Trophoblast cell (in vitro differentiated cells and primary cell): ENCODE data around the gene CACNB2.
A peak's percentile ranks its signal among the peaks of the same experiment; 100 is the strongest.

Source experiments
- DNase-seq, 2 donors: peaks; one replicate each; pipeline ENCODE4 v3.0.0-alpha.2; 2016
- H2AFZ ChIP-seq: 2 replicates; pipeline ENCODE4 v1.6.1; 2013; ENCODE audit warnings: low read length, moderate library complexity, mild to moderate bottlenecking; ENCODE audit not compliant: insufficient read depth, poor library complexity
- H2AK5ac ChIP-seq: 2 replicates; pipeline ENCODE4 v1.6.1; 2013; ENCODE audit warnings: mild to moderate bottlenecking, low read length
- H2BK120ac ChIP-seq: 2 replicates; pipeline ENCODE4 v1.6.1; 2013; ENCODE audit warnings: low read length, mild to moderate bottlenecking, moderate library complexity; ENCODE audit not compliant: insufficient read depth, poor library complexity
- H2BK12ac ChIP-seq: 2 replicates; pipeline ENCODE4 v1.6.1; 2013; ENCODE audit warnings: mild to moderate bottlenecking, low read length, moderate library complexity
- H2BK5ac ChIP-seq: 2 replicates; pipeline ENCODE4 v1.6.1; 2013; ENCODE audit warnings: low read length, low read depth, moderate library complexity, mild to moderate bottlenecking; ENCODE audit not compliant: poor library complexity
- H3K14ac ChIP-seq: 2 replicates; pipeline ENCODE4 v1.6.1; 2013; ENCODE audit warnings: mild to moderate bottlenecking, low read length
- H3K18ac ChIP-seq: 2 replicates; pipeline ENCODE4 v1.6.1; 2013; ENCODE audit warnings: mild to moderate bottlenecking, low read length
- H3K23ac ChIP-seq: 2 replicates; pipeline ENCODE4 v1.6.1; 2013; ENCODE audit warnings: low read length
- H3K27ac ChIP-seq: 2 replicates; pipeline ENCODE4 v1.5.1; 2013; ENCODE audit warnings: low read depth, mild to moderate bottlenecking, inconsistent platforms, low read length, moderate library complexity
- H3K27me3 ChIP-seq: 2 replicates; pipeline ENCODE4 v1.6.1; 2013; ENCODE audit warnings: inconsistent platforms, mild to moderate bottlenecking, low read length, moderate library complexity; ENCODE audit not compliant: insufficient read depth
- H3K36me3 ChIP-seq, 2 experiments: 1 replicate in 1 of 2; 2 replicates in 1 of 2; pipeline ENCODE4 v1.6.1; 2013; ENCODE audit warnings: low read length in 2 of 2, mild to moderate bottlenecking in 2 of 2, moderate library complexity in 1 of 2; ENCODE audit not compliant: insufficient read depth in 2 of 2, control insufficient read depth in 1 of 2
- H3K4ac ChIP-seq: 2 replicates; pipeline ENCODE4 v1.6.1; 2013; ENCODE audit warnings: low read depth, mild to moderate bottlenecking, low read length, moderate library complexity
- H3K4me1 ChIP-seq, 2 experiments: 1 replicate in 1 of 2; 2 replicates in 1 of 2; pipeline ENCODE4 v1.6.1; 2013; ENCODE audit warnings: low read length in 2 of 2, mild to moderate bottlenecking in 2 of 2, moderate library complexity in 1 of 2; ENCODE audit not compliant: insufficient read depth in 2 of 2, control insufficient read depth in 1 of 2
- H3K4me2 ChIP-seq: 2 replicates; pipeline ENCODE4 v1.6.1; 2013; ENCODE audit warnings: inconsistent platforms, mild to moderate bottlenecking, low read length, moderate library complexity
- H3K4me3 ChIP-seq: 2 replicates; pipeline ENCODE4 v1.5.1; 2013; ENCODE audit warnings: mild to moderate bottlenecking, low read depth, low read length, inconsistent platforms
- H3K79me1 ChIP-seq: one replicate; pipeline ENCODE4 v1.6.1; 2013; ENCODE audit warnings: low read length
- H3K79me2 ChIP-seq: 2 replicates; pipeline ENCODE4 v1.6.1; 2013; ENCODE audit warnings: low read length, mild to moderate bottlenecking; ENCODE audit not compliant: control insufficient read depth, insufficient read depth, poor library complexity
- H3K9ac ChIP-seq: 2 replicates; pipeline ENCODE4 v1.6.1; 2013; ENCODE audit warnings: mild to moderate bottlenecking, low read length
- H3K9me3 ChIP-seq: 2 replicates; pipeline ENCODE4 v1.6.1; 2013; ENCODE audit warnings: low read depth, mild to moderate bottlenecking, control low read depth, inconsistent platforms, low read length; ENCODE audit not compliant: insufficient read depth
- H4K12ac ChIP-seq: 2 replicates; pipeline ENCODE4 v1.6.1; 2013; ENCODE audit warnings: low read depth, mild to moderate bottlenecking, low read length, moderate library complexity
- H4K8ac ChIP-seq: 2 replicates; pipeline ENCODE4 v1.6.1; 2013; ENCODE audit warnings: low read depth, mild to moderate bottlenecking, low read length, moderate library complexity
- H4K91ac ChIP-seq: one replicate; pipeline ENCODE4 v1.6.1; 2013; ENCODE audit warnings: low read depth, mild to moderate bottlenecking, low read length, moderate library complexity
- WGBS: extraction: QIAGEN DNeasy Blood & Tissue Kit; methylation state at CpG from one replicate; pipeline ENCODE4 v1.1.7; 2013; ENCODE audit warnings: missing lambda C conversion rate; ENCODE audit not compliant: insufficient read length, insufficient coverage; ENCODE audit errors: extremely low coverage; 5-methylcytosine and 5-hydroxymethylcytosine counted together

The CACNB2 gene

DNA sequence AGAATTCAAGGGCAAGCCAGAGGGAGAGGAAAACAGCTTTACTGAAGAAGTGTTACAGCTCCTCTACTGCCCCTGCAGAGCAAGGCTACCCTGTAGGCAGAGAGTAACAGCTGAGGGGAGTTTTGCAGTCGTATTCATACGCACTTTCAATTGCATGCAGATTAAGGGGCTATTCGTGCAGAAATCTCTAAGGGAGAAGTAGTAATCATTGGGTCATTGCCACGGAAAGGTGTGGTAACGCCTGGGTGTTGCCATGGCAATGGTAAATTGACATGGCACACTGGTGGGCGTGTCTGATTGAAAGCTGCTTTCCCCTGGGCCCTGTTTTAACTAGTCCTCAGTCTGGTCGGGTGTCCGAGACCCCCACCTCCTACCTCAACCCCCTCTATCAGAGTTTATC, 284.0 kb downstream of the CACNB2 start:
- no peaks in the 10 kb centered on the region for H3K4me1 ChIP-seq
- H2AFZ ChIP-seq: no peak overlapping the region
- no peaks in the 10 kb centered on the region for H3K79me1 ChIP-seq
- H4K12ac ChIP-seq: no peak overlapping the region
- WGBS: no CpG with 5 or more reads among the region's 8 CpGs
- no peaks in the 10 kb centered on the region for H3K79me2 ChIP-seq
- DNase-seq: no peak
- H3K4me3 ChIP-seq: no peak overlapping the region
- H3K9ac ChIP-seq: no peak overlapping the region
- no peak overlapping the region for H4K91ac ChIP-seq
- H3K18ac ChIP-seq: no peak overlapping the region
- H3K27me3 ChIP-seq: no peaks in the 10 kb centered on the region
- no peak overlapping the region for H2BK5ac ChIP-seq
- no peak overlapping the region for H2BK120ac ChIP-seq
- no peak overlapping the region for H3K27ac ChIP-seq
- no peaks in the 10 kb centered on the region for H3K9me3 ChIP-seq
- H3K4ac ChIP-seq: no peak overlapping the region
- no peak overlapping the region for H3K23ac ChIP-seq
- no peak overlapping the region for H2BK12ac ChIP-seq
- no peak overlapping the region for H2AK5ac ChIP-seq
- H3K36me3 ChIP-seq: no peaks in the 10 kb centered on the region
- H4K8ac ChIP-seq: no peak overlapping the region
- no peak overlapping the region for H3K14ac ChIP-seq
- H3K4me2 ChIP-seq: no peak overlapping the region

- H3K36me3 ChIP-seq: no peaks in the 10 kb centered on the region
- peak in 1 of 2 donors; percentile 52 for DNase-seq
- H2AFZ ChIP-seq: no peak overlapping the region
- H4K91ac ChIP-seq: no peak overlapping the region
- no peak overlapping the region for H3K4ac ChIP-seq
- no peak overlapping the region for H3K23ac ChIP-seq
- H3K4me2 ChIP-seq: no peak overlapping the region
- no peaks in the 10 kb centered on the region for H3K27me3 ChIP-seq
- no peak overlapping the region for H3K4me3 ChIP-seq
- H3K79me1 ChIP-seq: no peaks in the 10 kb centered on the region
- no peak overlapping the region for H2AK5ac ChIP-seq
- no peaks in the 10 kb centered on the region for H3K79me2 ChIP-seq
- H4K8ac ChIP-seq: no peak overlapping the region
- no peak overlapping the region for H4K12ac ChIP-seq
- no peak overlapping the region for H2BK12ac ChIP-seq
- H3K4me1 ChIP-seq: no peaks in the 10 kb centered on the region
- no peak overlapping the region for H3K14ac ChIP-seq
- no peaks in the 10 kb centered on the region for H3K9me3 ChIP-seq
- WGBS: no CpG with 5 or more reads among the region's 3 CpGs
- no peak overlapping the region for H3K18ac ChIP-seq
- no peak overlapping the region for H2BK120ac ChIP-seq
- no peak overlapping the region for H3K27ac ChIP-seq
- H3K9ac ChIP-seq: no peak overlapping the region
- H2BK5ac ChIP-seq: no peak overlapping the region
These were observed 289.1 kb downstream of the CACNB2 start for GRCh38 chr10:18429335-18429734.

DNA sequence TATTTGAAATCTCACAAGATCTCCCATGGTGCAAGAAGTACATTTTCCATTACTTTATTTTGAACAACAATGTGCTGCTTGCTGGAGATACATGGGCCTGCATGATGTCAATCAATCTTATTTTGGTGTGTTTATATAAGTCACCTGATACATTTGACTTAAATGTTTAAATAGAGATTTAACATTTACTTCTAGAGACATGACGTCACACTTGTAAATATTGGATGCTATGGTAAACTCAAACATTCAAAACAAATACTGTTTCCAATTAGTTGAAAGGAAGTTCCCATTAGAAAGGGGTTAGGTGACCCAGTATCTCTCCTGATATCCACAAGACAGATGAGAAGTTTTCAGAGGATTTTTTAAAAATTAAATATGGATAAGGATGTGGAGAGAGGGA, 296.7 kb downstream of the CACNB2 start:
- H3K4me1 ChIP-seq: no peaks in the 10 kb centered on the region
- H3K23ac ChIP-seq: no peak overlapping the region
- H3K4me2 ChIP-seq: no peak overlapping the region
- H3K14ac ChIP-seq: no peak overlapping the region
- H3K27ac ChIP-seq: no peak overlapping the region
- H3K18ac ChIP-seq: no peak overlapping the region
- no peak overlapping the region for H4K12ac ChIP-seq
- no peaks in the 10 kb centered on the region for H3K27me3 ChIP-seq
- no peak overlapping the region for H4K91ac ChIP-seq
- WGBS: no CpG with 5 or more reads among the region's 1 CpG
- H2BK12ac ChIP-seq: no peak overlapping the region
- DNase-seq: no peak
- H3K4me3 ChIP-seq: no peak overlapping the region
- no peaks in the 10 kb centered on the region for H3K79me2 ChIP-seq
- no peaks in the 10 kb centered on the region for H3K79me1 ChIP-seq
- no peaks in the 10 kb centered on the region for H3K9me3 ChIP-seq
- no peak overlapping the region for H3K4ac ChIP-seq
- no peak overlapping the region for H2BK5ac ChIP-seq
- H3K36me3 ChIP-seq: no peaks in the 10 kb centered on the region
- H2AK5ac ChIP-seq: no peak overlapping the region
- no peak overlapping the region for H2BK120ac ChIP-seq
- H3K9ac ChIP-seq: no peak overlapping the region
- no peak overlapping the region for H2AFZ ChIP-seq
- H4K8ac ChIP-seq: no peak overlapping the region

DNA sequence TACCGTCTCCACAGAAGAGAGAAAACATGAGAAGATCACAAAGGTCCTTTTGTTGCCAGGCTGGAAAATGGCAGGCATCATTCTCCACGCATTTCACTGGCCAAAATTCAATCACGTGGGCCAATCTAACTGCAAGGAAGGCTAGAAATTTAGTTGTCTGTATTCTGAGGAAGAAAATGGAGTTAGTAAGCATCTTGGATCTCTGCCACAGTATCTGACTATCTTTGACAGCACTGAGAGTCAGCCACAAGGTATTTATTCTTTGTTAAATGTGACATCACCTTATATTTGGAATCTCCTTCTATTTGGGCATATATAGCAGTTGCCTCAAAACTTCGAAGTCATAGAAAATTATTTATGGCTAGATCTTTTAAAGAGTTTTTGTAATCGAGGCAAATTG, 297.3 kb downstream of the CACNB2 start:
- H3K4ac ChIP-seq: no peak overlapping the region
- no peaks in the 10 kb centered on the region for H3K4me1 ChIP-seq
- H3K36me3 ChIP-seq: no peaks in the 10 kb centered on the region
- H3K4me2 ChIP-seq: no peak overlapping the region
- H3K79me2 ChIP-seq: no peaks in the 10 kb centered on the region
- no peak overlapping the region for H3K14ac ChIP-seq
- H3K18ac ChIP-seq: no peak overlapping the region
- no peaks in the 10 kb centered on the region for H3K9me3 ChIP-seq
- H3K79me1 ChIP-seq: no peaks in the 10 kb centered on the region
- DNase-seq: peak; percentile 25 to 63
- no peak overlapping the region for H4K8ac ChIP-seq
- H4K91ac ChIP-seq: no peak overlapping the region
- no peak overlapping the region for H2BK12ac ChIP-seq
- H2BK5ac ChIP-seq: no peak overlapping the region
- WGBS: no CpG with 5 or more reads among the region's 5 CpGs
- H3K27me3 ChIP-seq: no peaks in the 10 kb centered on the region
- H4K12ac ChIP-seq: no peak overlapping the region
- H3K4me3 ChIP-seq: no peak overlapping the region
- no peak overlapping the region for H3K27ac ChIP-seq
- H3K23ac ChIP-seq: no peak overlapping the region
- H2AFZ ChIP-seq: no peak overlapping the region
- H3K9ac ChIP-seq: no peak overlapping the region
- H2BK120ac ChIP-seq: no peak overlapping the region
- H2AK5ac ChIP-seq: no peak overlapping the region
